K562 (cell line): Measurements from ENCODE around the gene TADA1. TPM values are rescaled to one million over a fixed set of nuclear protein-coding genes. Genes with fewer than 3 reads are reported as not detected.

Source experiments
- ARNT ChIP-seq, 2 experiments: fragments of 450-650 bp; IDR thresholded peaks; 2 replicates each; pipeline ENCODE4 v1.6.1; 2016; ENCODE audit warnings: mild to moderate bottlenecking in 1 of 2
- BCLAF1 ChIP-seq, 2 experiments: fragments of 450-650 bp in 1 of 2; IDR thresholded peaks; 2 replicates each; pipeline ENCODE4 v1.6.1; 2011 to 2017; ENCODE audit warnings: low read depth in 2 of 2, antibody characterized with exemption in 1 of 2, borderline replicate concordance in 1 of 2, low read length in 1 of 2, mild to moderate bottlenecking in 1 of 2, mixed read lengths in 1 of 2; ENCODE audit not compliant: control insufficient read depth in 1 of 2
- CXXC5 ChIP-seq: fragments of 250-450 bp; sonication (Bioruptor Pico); IDR thresholded peaks from 2 replicates; pipeline ENCODE4 v1.8.0; 2022; ENCODE audit warnings: inconsistent platforms, mild to moderate bottlenecking, moderate library complexity
- DMBX1 ChIP-seq: fragments of 250-450 bp; sonication (Bioruptor Pico); IDR thresholded peaks from 2 replicates; pipeline ENCODE4 v1.8.0; 2022; ENCODE audit warnings: inconsistent platforms, mild to moderate bottlenecking, moderate library complexity, borderline replicate concordance
- ELK3 ChIP-seq: fragments of 450-650 bp; formaldehyde crosslinking; IDR thresholded peaks from 2 replicates; pipeline ENCODE4 v1.4.0; 2020; ENCODE audit warnings: mild to moderate bottlenecking
- ETS2 ChIP-seq: IDR thresholded peaks from 2 replicates; pipeline ENCODE4 v1.6.1; 2016; ENCODE audit warnings: borderline replicate concordance, missing genetic modification characterization, mild to moderate bottlenecking, moderate library complexity, missing compliant biosample characterization; ENCODE audit not compliant: poor library complexity, severe bottlenecking
- HLTF ChIP-seq: fragments of 450-650 bp; IDR thresholded peaks from 2 replicates; pipeline ENCODE4 v1.6.1; 2016
- HSF4 ChIP-seq: fragments of 250-450 bp; sonication (Bioruptor Pico); IDR thresholded peaks from 2 replicates; pipeline ENCODE4 v2.1.2; 2022; ENCODE audit warnings: mild to moderate bottlenecking, moderate library complexity, borderline replicate concordance
- MAFF ChIP-seq: IDR thresholded peaks from 2 replicates; pipeline ENCODE4 v1.6.1; 2012; ENCODE audit warnings: low read length, improper control_type of control experiment
- NFE2L1 ChIP-seq: fragments of 450-650 bp; IDR thresholded peaks from 2 replicates; pipeline ENCODE4 v1.6.1; 2016; ENCODE audit warnings: missing genetic modification characterization, low read depth, mild to moderate bottlenecking, missing compliant biosample characterization, moderate library complexity, borderline replicate concordance
- PHF21A ChIP-seq: fragments of 450-650 bp; IDR thresholded peaks from 2 replicates; pipeline ENCODE4 v1.6.1; 2017; ENCODE audit warnings: low read depth, borderline replicate concordance
- SNRNP70 ChIP-seq: fragments of 200-400 bp; formaldehyde crosslinking; optimal IDR thresholded peaks from 2 replicates; pipeline ENCODE3; 2017; ENCODE audit warnings: low read depth, low read length
- THRAP3 ChIP-seq: fragments of 450-650 bp; IDR thresholded peaks from 2 replicates; pipeline ENCODE4 v1.6.1; 2016; ENCODE audit warnings: mild to moderate bottlenecking, inconsistent platforms, borderline replicate concordance
- ZFX ChIP-seq: sonication (generic); formaldehyde crosslinking; IDR thresholded peaks from 2 replicates; pipeline ENCODE4 v1.8.0; 2022; ENCODE audit warnings: mild to moderate bottlenecking, missing genetic modification reagents, moderate library complexity
- ZNF431 ChIP-seq: sonication (generic); formaldehyde crosslinking; IDR thresholded peaks from 2 replicates; pipeline ENCODE4 v1.8.0; 2022; ENCODE audit warnings: mild to moderate bottlenecking, missing genetic modification reagents
- polyA plus RNA-seq, 8 experiments: library from polyadenylated mRNA; depleted of rRNA in 4 of 8; stranded (reverse) in 5 of 8; unstranded in 3 of 8; fragments of >200 nt; fragmentation: Nextera tagmentation in 2 of 8; fragmentation: Illumina TruSeq in 1 of 8; extraction: Ambion mirVana in 2 of 8; extraction: Trizol in 1 of 8; gene quantifications; 2 replicates each; pipeline versions ENCODE4 v1.2.1 to v1.2.3, GENCODE V29; 2011 to 2014; ENCODE audit warnings: inconsistent platforms in 1 of 8, missing spikeins in 1 of 8
- total RNA-seq, 7 experiments: library from RNA; depleted of rRNA in 6 of 7; stranded (reverse); fragments of >200 nt in 6 of 7; fragmentation: Illumina TruSeq in 2 of 7; extraction: Trizol in 2 of 7; gene quantifications; 2 replicates each; pipeline versions ENCODE4 v1.2.1 to v1.2.3, GENCODE V29; 2011 to 2021; ENCODE audit warnings: low replicate concordance in 1 of 7
- TF ChIP-seq, protein P1 (sequence below): fragments of 450-650 bp; IDR thresholded peaks from 2 replicates; pipeline ENCODE4 v1.6.1; 2016; ENCODE audit warnings: mild to moderate bottlenecking
- TF ChIP-seq, protein P2 (sequence below): fragments of 450-650 bp; IDR thresholded peaks from 2 replicates; pipeline ENCODE4 v1.6.1; 2016
- TF ChIP-seq, protein P3 (sequence below): fragments of 250-450 bp; sonication (Bioruptor Pico); IDR thresholded peaks from 2 replicates; pipeline ENCODE4 v1.8.0; 2021; ENCODE audit warnings: mild to moderate bottlenecking, moderate library complexity

Gene TADA1
- total and polyA plus RNA-seq, 9 of the 15 experiments (the other 6 are each of a cell fraction or from before 2014, with no cell fraction given): 15.9 to 76.5 (median 28.7) TPM

DNA sequence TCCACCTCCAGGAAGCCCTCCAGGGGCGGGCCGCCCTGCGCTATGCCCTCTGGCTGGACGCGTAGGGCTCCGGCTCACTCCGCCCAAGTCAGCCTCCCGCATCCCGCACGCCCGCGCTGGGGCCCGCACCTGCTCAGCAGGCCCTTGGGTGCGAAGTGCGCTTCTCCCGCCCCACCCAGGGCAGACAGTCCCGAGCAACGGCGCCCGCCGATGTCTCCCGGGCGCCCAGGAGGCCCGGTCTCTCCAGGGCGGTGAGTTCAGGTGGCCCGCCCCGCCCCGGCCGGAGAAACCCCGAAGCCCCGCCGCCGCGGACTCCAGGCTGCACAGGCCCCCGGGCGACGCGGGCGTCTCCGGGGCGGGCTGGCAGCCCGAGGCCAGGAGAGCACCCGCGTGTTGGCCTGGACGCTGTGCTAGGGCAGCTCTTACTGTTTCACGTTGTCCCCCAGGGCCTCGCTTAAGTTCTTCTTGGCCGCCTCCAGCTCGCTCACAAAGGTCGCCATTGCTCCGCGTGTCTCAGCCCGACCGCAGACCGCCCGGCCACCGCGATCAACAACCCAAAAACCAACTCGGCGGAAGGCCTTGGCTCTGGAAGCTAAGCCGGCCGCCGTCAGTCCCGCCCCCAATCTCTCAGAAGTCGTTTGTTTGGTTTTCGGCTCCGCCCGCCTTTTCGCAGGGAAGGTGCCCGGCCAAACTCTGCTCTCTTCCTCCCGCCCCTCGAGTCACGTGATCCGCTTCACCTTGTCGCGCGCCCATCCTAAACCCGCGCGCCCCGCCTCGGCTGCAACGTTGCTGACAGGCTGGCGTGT is at the start of gene TADA1 (continued):
- TF ChIP-seq BCLAF1 (IDR thresholded peaks at IDR 0.05; ENCODE audit: borderline replicate concordance in 1 of 2, control insufficient read depth in 1 of 2, low read depth in 2 of 2, low read length in 1 of 2) (no peak), ZFX (CRISPR knock-in tag) (peak; percentile 98), DMBX1 (CRISPR knock-in tag) (no peak), ARNT (IDR thresholded peaks at IDR 0.05) (no peak), THRAP3 (no peak), HSF4 (CRISPR knock-in tag) (no peak), PHF21A (no peak), ETS2 (tag) (no peak), HLTF (no peak; the same call in 1 of the 2 replicates), ELK3 (CRISPR knock-in tag) (no peak), ZNF431 (CRISPR knock-in tag) (no peak; the same call in 1 of the 2 replicates), NFE2L1 (tag) (no peak), MAFF (no peak), SNRNP70 (no peak), CXXC5 (CRISPR knock-in tag) (peak; percentile 88)
- TF ChIP-seq, protein P1, sequence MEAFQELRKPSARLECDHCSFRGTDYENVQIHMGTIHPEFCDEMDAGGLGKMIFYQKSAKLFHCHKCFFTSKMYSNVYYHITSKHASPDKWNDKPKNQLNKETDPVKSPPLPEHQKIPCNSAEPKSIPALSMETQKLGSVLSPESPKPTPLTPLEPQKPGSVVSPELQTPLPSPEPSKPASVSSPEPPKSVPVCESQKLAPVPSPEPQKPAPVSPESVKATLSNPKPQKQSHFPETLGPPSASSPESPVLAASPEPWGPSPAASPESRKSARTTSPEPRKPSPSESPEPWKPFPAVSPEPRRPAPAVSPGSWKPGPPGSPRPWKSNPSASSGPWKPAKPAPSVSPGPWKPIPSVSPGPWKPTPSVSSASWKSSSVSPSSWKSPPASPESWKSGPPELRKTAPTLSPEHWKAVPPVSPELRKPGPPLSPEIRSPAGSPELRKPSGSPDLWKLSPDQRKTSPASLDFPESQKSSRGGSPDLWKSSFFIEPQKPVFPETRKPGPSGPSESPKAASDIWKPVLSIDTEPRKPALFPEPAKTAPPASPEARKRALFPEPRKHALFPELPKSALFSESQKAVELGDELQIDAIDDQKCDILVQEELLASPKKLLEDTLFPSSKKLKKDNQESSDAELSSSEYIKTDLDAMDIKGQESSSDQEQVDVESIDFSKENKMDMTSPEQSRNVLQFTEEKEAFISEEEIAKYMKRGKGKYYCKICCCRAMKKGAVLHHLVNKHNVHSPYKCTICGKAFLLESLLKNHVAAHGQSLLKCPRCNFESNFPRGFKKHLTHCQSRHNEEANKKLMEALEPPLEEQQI: no peak
- TF ChIP-seq, protein P2, sequence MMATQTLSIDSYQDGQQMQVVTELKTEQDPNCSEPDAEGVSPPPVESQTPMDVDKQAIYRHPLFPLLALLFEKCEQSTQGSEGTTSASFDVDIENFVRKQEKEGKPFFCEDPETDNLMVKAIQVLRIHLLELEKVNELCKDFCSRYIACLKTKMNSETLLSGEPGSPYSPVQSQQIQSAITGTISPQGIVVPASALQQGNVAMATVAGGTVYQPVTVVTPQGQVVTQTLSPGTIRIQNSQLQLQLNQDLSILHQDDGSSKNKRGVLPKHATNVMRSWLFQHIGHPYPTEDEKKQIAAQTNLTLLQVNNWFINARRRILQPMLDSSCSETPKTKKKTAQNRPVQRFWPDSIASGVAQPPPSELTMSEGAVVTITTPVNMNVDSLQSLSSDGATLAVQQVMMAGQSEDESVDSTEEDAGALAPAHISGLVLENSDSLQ: peak; percentile 93
- TF ChIP-seq, protein P3, sequence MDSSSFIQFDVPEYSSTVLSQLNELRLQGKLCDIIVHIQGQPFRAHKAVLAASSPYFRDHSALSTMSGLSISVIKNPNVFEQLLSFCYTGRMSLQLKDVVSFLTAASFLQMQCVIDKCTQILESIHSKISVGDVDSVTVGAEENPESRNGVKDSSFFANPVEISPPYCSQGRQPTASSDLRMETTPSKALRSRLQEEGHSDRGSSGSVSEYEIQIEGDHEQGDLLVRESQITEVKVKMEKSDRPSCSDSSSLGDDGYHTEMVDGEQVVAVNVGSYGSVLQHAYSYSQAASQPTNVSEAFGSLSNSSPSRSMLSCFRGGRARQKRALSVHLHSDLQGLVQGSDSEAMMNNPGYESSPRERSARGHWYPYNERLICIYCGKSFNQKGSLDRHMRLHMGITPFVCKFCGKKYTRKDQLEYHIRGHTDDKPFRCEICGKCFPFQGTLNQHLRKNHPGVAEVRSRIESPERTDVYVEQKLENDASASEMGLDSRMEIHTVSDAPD: no peak
